ENCODE data around the gene MIB2. TPM values are rescaled to one million over a fixed set of nuclear protein-coding genes. Genes with fewer than 3 reads are reported as not detected.

The MIB2 gene
- total and polyA plus RNA-seq, 2 donors: 34.9 to 160 TPM

- Histone ChIP-seq H3K27ac (ENCODE audit: low read depth in 1 of 2, low read length in 1 of 2) (no peak overlapping the region), H3K27me3 (ENCODE audit: control insufficient read depth in 2 of 2, insufficient read depth in 1 of 2, low read length in 1 of 2) (peaks cover 46 to 65% of the 10 kb centered on the region in 2 donors), H3K36me3 (ENCODE audit: control insufficient read depth in 2 of 2, insufficient read depth in 2 of 2, low read length in 1 of 2) (no peaks in the 10 kb centered on the region), H3K4me1 (ENCODE audit: control insufficient read depth in 2 of 2, insufficient read depth in 2 of 2, low read length in 2 of 2) (peaks cover 7 to 9% of the 10 kb centered on the region in 2 donors), H3K4me3 (ENCODE audit: low read length in 2 of 2) (no peak overlapping the region), H3K9me3 (ENCODE audit: control insufficient read depth in 2 of 2, insufficient read depth in 1 of 2, low read length in 1 of 2) (peaks cover 0 to 4% of the 10 kb centered on the region in 2 donors)
- peak in 1 of 9 donors; percentile 0 for DNase-seq (ENCODE audit: low read depth in 6 of 9, low spot score in 9 of 9)
- 81% methylated on average over 18 of the region's 18 CpGs for WGBS
Observed at GRCh38 chr1:1602304-1602967, 12.9 kb upstream of the MIB2 start.

- Histone ChIP-seq H3K27ac (ENCODE audit: low read depth in 1 of 2, low read length in 1 of 2) (no peak overlapping the region), H3K4me1 (ENCODE audit: control insufficient read depth in 2 of 2, insufficient read depth in 2 of 2, low read length in 2 of 2) (peaks cover 7 to 9% of the 10 kb centered on the region in 2 donors), H3K27me3 (ENCODE audit: control insufficient read depth in 2 of 2, insufficient read depth in 1 of 2, low read length in 1 of 2) (peaks cover 41 to 59% of the 10 kb centered on the region in 2 donors), H3K4me3 (ENCODE audit: low read length in 2 of 2) (no peak overlapping the region), H3K36me3 (ENCODE audit: control insufficient read depth in 2 of 2, insufficient read depth in 2 of 2, low read length in 1 of 2) (no peaks in the 10 kb centered on the region), H3K9me3 (ENCODE audit: control insufficient read depth in 2 of 2, insufficient read depth in 1 of 2, low read length in 1 of 2) (peaks cover 0 to 4% of the 10 kb centered on the region in 2 donors)
- 94% methylated on average over 13 of the region's 13 CpGs for WGBS
- no peak for DNase-seq (ENCODE audit: low read depth in 6 of 9, low spot score in 9 of 9)
Observed at GRCh38 chr1:1602968-1603506, 12.3 kb upstream of the MIB2 start.

GRCh38 chr1:1603671-1604373 is 11.5 kb upstream of the MIB2 start:
- DNase-seq (ENCODE audit: low read depth in 6 of 9, low spot score in 9 of 9): no peak
- 92% methylated on average over 13 of the region's 13 CpGs for WGBS
- Histone ChIP-seq H3K4me3 (ENCODE audit: low read length in 2 of 2) (no peak overlapping the region), H3K27me3 (ENCODE audit: control insufficient read depth in 2 of 2, insufficient read depth in 1 of 2, low read length in 1 of 2) (peaks cover 33 to 52% of the 10 kb centered on the region in 2 donors), H3K36me3 (ENCODE audit: control insufficient read depth in 2 of 2, insufficient read depth in 2 of 2, low read length in 1 of 2) (no peaks in the 10 kb centered on the region), H3K4me1 (ENCODE audit: control insufficient read depth in 2 of 2, insufficient read depth in 2 of 2, low read length in 2 of 2) (peaks cover 7 to 9% of the 10 kb centered on the region in 2 donors), H3K9me3 (ENCODE audit: control insufficient read depth in 2 of 2, insufficient read depth in 1 of 2, low read length in 1 of 2) (peaks cover 0 to 4% of the 10 kb centered on the region in 2 donors), H3K27ac (ENCODE audit: low read depth in 1 of 2, low read length in 1 of 2) (no peak overlapping the region)

GRCh38 chr1:1604374-1605033 is 10.8 kb upstream of the MIB2 start:
- H3K9me3 ChIP-seq (ENCODE audit: control insufficient read depth in 2 of 2, insufficient read depth in 1 of 2, low read length in 1 of 2): peaks cover 0 to 4% of the 10 kb centered on the region in 2 donors
- WGBS: 94% methylated on average over 15 of the region's 15 CpGs

GRCh38 chr1:1605034-1605591 is 10.2 kb upstream of the MIB2 start:
- WGBS: 94% methylated on average over 14 of the region's 14 CpGs
- Histone ChIP-seq H3K27me3 (ENCODE audit: control insufficient read depth in 2 of 2, insufficient read depth in 1 of 2, low read length in 1 of 2) (peaks cover 20 to 45% of the 10 kb centered on the region in 2 donors), H3K36me3 (ENCODE audit: control insufficient read depth in 2 of 2, insufficient read depth in 2 of 2, low read length in 1 of 2) (no peaks in the 10 kb centered on the region), H3K4me3 (ENCODE audit: low read length in 2 of 2) (no peak overlapping the region), H3K27ac (ENCODE audit: low read depth in 1 of 2, low read length in 1 of 2) (no peak overlapping the region), H3K9me3 (ENCODE audit: control insufficient read depth in 2 of 2, insufficient read depth in 1 of 2, low read length in 1 of 2) (peaks cover 0 to 4% of the 10 kb centered on the region in 2 donors), H3K4me1 (ENCODE audit: control insufficient read depth in 2 of 2, insufficient read depth in 2 of 2, low read length in 2 of 2) (peaks cover 0 to 9% of the 10 kb centered on the region in 2 donors)
- no peak for DNase-seq (ENCODE audit: low read depth in 6 of 9, low spot score in 9 of 9)

More at GRCh38 chr1:1604374-1605033, 10.8 kb upstream of the MIB2 start:
- H3K36me3 ChIP-seq (ENCODE audit: control insufficient read depth in 2 of 2, insufficient read depth in 2 of 2, low read length in 1 of 2): no peaks in the 10 kb centered on the region
- no peak overlapping the region for H3K27ac ChIP-seq (ENCODE audit: low read depth in 1 of 2, low read length in 1 of 2)
- H3K27me3 ChIP-seq (ENCODE audit: control insufficient read depth in 2 of 2, insufficient read depth in 1 of 2, low read length in 1 of 2): peaks cover 26 to 45% of the 10 kb centered on the region in 2 donors
- DNase-seq (ENCODE audit: low read depth in 6 of 9, low spot score in 9 of 9): no peak
- peaks cover 3 to 9% of the 10 kb centered on the region in 2 donors for H3K4me1 ChIP-seq (ENCODE audit: control insufficient read depth in 2 of 2, insufficient read depth in 2 of 2, low read length in 2 of 2)
- H3K4me3 ChIP-seq (ENCODE audit: low read length in 2 of 2): no peak overlapping the region

GRCh38 chr1:1605724-1606123 is 9.6 kb upstream of the MIB2 start:
- Histone ChIP-seq H3K9me3 (ENCODE audit: control insufficient read depth in 2 of 2, insufficient read depth in 1 of 2, low read length in 1 of 2) (peaks cover 0 to 4% of the 10 kb centered on the region in 2 donors), H3K4me1 (ENCODE audit: control insufficient read depth in 2 of 2, insufficient read depth in 2 of 2, low read length in 2 of 2) (peaks cover 0 to 9% of the 10 kb centered on the region in 2 donors), H3K27me3 (ENCODE audit: control insufficient read depth in 2 of 2, insufficient read depth in 1 of 2, low read length in 1 of 2) (peaks cover 14 to 38% of the 10 kb centered on the region in 2 donors), H3K27ac (ENCODE audit: low read depth in 1 of 2, low read length in 1 of 2) (no peak overlapping the region), H3K36me3 (ENCODE audit: control insufficient read depth in 2 of 2, insufficient read depth in 2 of 2, low read length in 1 of 2) (no peaks in the 10 kb centered on the region), H3K4me3 (ENCODE audit: low read length in 2 of 2) (no peak overlapping the region)
- DNase-seq (ENCODE audit: low read depth in 6 of 9, low spot score in 9 of 9): no peak
- WGBS: 96% methylated on average over 17 of the region's 17 CpGs

GRCh38 chr1:1606232-1606631 is 9.1 kb upstream of the MIB2 start:
- DNase-seq (ENCODE audit: low read depth in 6 of 9, low spot score in 9 of 9): no peak
- 92% methylated on average over 13 of the region's 13 CpGs for WGBS
- H3K27ac ChIP-seq (ENCODE audit: low read depth in 1 of 2, low read length in 1 of 2): no peak overlapping the region

GRCh38 chr1:1609822-1610485 is 5.3 kb upstream of the MIB2 start:
- H3K36me3 ChIP-seq (ENCODE audit: control insufficient read depth in 2 of 2, insufficient read depth in 2 of 2, low read length in 1 of 2): no peaks in the 10 kb centered on the region
- H3K27me3 ChIP-seq (ENCODE audit: control insufficient read depth in 2 of 2, insufficient read depth in 1 of 2, low read length in 1 of 2): no peaks in the 10 kb centered on the region
- no peak for DNase-seq (ENCODE audit: low read depth in 6 of 9, low spot score in 9 of 9)
- H3K4me1 ChIP-seq (ENCODE audit: control insufficient read depth in 2 of 2, insufficient read depth in 2 of 2, low read length in 2 of 2): peaks cover 7 to 26% of the 10 kb centered on the region in 2 donors
- no peak overlapping the region for H3K4me3 ChIP-seq (ENCODE audit: low read length in 2 of 2)
- WGBS: 76% methylated on average over 12 of the region's 12 CpGs
- no peaks in the 10 kb centered on the region for H3K9me3 ChIP-seq (ENCODE audit: control insufficient read depth in 2 of 2, insufficient read depth in 1 of 2, low read length in 1 of 2)
- H3K27ac ChIP-seq (ENCODE audit: low read depth in 1 of 2, low read length in 1 of 2): peak overlapping the region in 1 of 2 donors; percentile 5

More at GRCh38 chr1:1606232-1606631, 9.1 kb upstream of the MIB2 start:
- no peak overlapping the region for H3K4me3 ChIP-seq (ENCODE audit: low read length in 2 of 2)
- H3K9me3 ChIP-seq (ENCODE audit: control insufficient read depth in 2 of 2, insufficient read depth in 1 of 2, low read length in 1 of 2): no peaks in the 10 kb centered on the region
- peaks cover 9 to 33% of the 10 kb centered on the region in 2 donors for H3K27me3 ChIP-seq (ENCODE audit: control insufficient read depth in 2 of 2, insufficient read depth in 1 of 2, low read length in 1 of 2)
- peaks cover 0 to 10% of the 10 kb centered on the region in 2 donors for H3K4me1 ChIP-seq (ENCODE audit: control insufficient read depth in 2 of 2, insufficient read depth in 2 of 2, low read length in 2 of 2)
- no peaks in the 10 kb centered on the region for H3K36me3 ChIP-seq (ENCODE audit: control insufficient read depth in 2 of 2, insufficient read depth in 2 of 2, low read length in 1 of 2)

Measured in thymus (tissue), 11 donors.